Neuronal stem cell (in vitro differentiated cells): ENCODE data around the gene ELOVL1.
A peak's percentile ranks its signal among the peaks of the same experiment; 100 is the strongest.

Source experiments
- DNase-seq: peaks from one replicate; pipeline ENCODE4 v3.0.0-alpha.2; 2013; ENCODE audit warnings: low spot score
- H2AFZ ChIP-seq: one replicate; pipeline ENCODE4 v1.6.1; 2013; ENCODE audit warnings: mild to moderate bottlenecking, low read length, inconsistent platforms
- H2AK5ac ChIP-seq: 2 replicates; pipeline ENCODE4 v1.6.1; 2013; ENCODE audit warnings: low read depth, mild to moderate bottlenecking, inconsistent platforms, low read length, moderate library complexity, mixed read lengths
- H2BK120ac ChIP-seq: 2 replicates; pipeline ENCODE4 v1.6.1; 2013; ENCODE audit warnings: low read depth, mild to moderate bottlenecking, inconsistent platforms, low read length, moderate library complexity, mixed read lengths
- H2BK12ac ChIP-seq: one replicate; pipeline ENCODE4 v1.6.1; 2013; ENCODE audit warnings: low read length, inconsistent platforms
- H2BK15ac ChIP-seq: 2 replicates; pipeline ENCODE4 v1.6.1; 2013; ENCODE audit warnings: mild to moderate bottlenecking, low read length, inconsistent platforms, mixed read lengths
- H2BK5ac ChIP-seq: one replicate; pipeline ENCODE4 v1.6.1; 2013; ENCODE audit warnings: inconsistent platforms, mild to moderate bottlenecking, low read length, moderate library complexity
- H3K14ac ChIP-seq: one replicate; pipeline ENCODE4 v1.6.1; 2013; ENCODE audit warnings: low read length, inconsistent platforms
- H3K18ac ChIP-seq: 2 replicates; pipeline ENCODE4 v1.6.1; 2013; ENCODE audit warnings: low read length, inconsistent platforms
- H3K23ac ChIP-seq: 2 replicates; pipeline ENCODE4 v1.6.1; 2013; ENCODE audit warnings: low read depth, mild to moderate bottlenecking, mixed read lengths, low read length, inconsistent platforms; ENCODE audit not compliant: poor library complexity
- H3K27ac ChIP-seq: replicated peaks from 3 replicates; pipeline ENCODE4 v1.5.1; 2013; ENCODE audit warnings: low read length, inconsistent platforms
- H3K27me3 ChIP-seq, 3 experiments: 2 replicates each; pipeline ENCODE4 v1.6.1; 2013; ENCODE audit warnings: low read length in 3 of 3, mild to moderate bottlenecking in 2 of 3, inconsistent platforms in 1 of 3, low read depth in 1 of 3, mixed read lengths in 1 of 3, moderate library complexity in 1 of 3; ENCODE audit not compliant: control insufficient read depth in 3 of 3, insufficient read depth in 3 of 3
- H3K36me3 ChIP-seq, 2 donors: replicated peaks in 1 of 2; 2 replicates each; pipeline ENCODE4 v1.6.1; 2013; ENCODE audit warnings: low read length in 2 of 2; ENCODE audit not compliant: control insufficient read depth in 2 of 2, insufficient read depth in 2 of 2
- H3K4ac ChIP-seq: 2 replicates; pipeline ENCODE4 v1.6.1; 2013; ENCODE audit warnings: inconsistent platforms, mild to moderate bottlenecking, low read length, moderate library complexity
- H3K4me1 ChIP-seq, 2 donors: 1 replicate in 1 of 2; 2 replicates in 1 of 2; pipeline ENCODE4 v1.6.1; 2013; ENCODE audit warnings: low read length in 2 of 2, low read depth in 1 of 2; ENCODE audit not compliant: control insufficient read depth in 2 of 2, insufficient read depth in 1 of 2
- H3K4me2 ChIP-seq: one replicate; pipeline ENCODE4 v1.6.1; 2013; ENCODE audit warnings: mild to moderate bottlenecking, low read length, inconsistent platforms; ENCODE audit not compliant: insufficient read depth, poor library complexity, severe bottlenecking
- H3K4me3 ChIP-seq, 2 donors: 2 replicates each; pipeline ENCODE4 v1.5.1; 2013; ENCODE audit warnings: low read length in 2 of 2, mild to moderate bottlenecking in 2 of 2, inconsistent platforms in 1 of 2, moderate library complexity in 1 of 2
- H3K79me1 ChIP-seq: one replicate; pipeline ENCODE4 v1.6.1; 2013; ENCODE audit warnings: low read depth, mild to moderate bottlenecking, inconsistent platforms, low read length, moderate library complexity
- H3K9ac ChIP-seq: one replicate; pipeline ENCODE4 v1.6.1; 2013; ENCODE audit warnings: mild to moderate bottlenecking, low read depth, low read length, inconsistent platforms; ENCODE audit not compliant: poor library complexity
- H3K9me3 ChIP-seq, 2 donors: replicated peaks in 1 of 2; 2 replicates each; pipeline versions ENCODE3 to v1.6.1; 2013; ENCODE audit warnings: low read length in 2 of 2, mild to moderate bottlenecking in 2 of 2, inconsistent platforms in 1 of 2, low read depth in 1 of 2, mixed read lengths in 1 of 2, moderate library complexity in 1 of 2; ENCODE audit not compliant: control insufficient read depth in 2 of 2, insufficient read depth in 1 of 2
- H4K8ac ChIP-seq: one replicate; pipeline ENCODE4 v1.6.1; 2013; ENCODE audit warnings: low read depth, mild to moderate bottlenecking, inconsistent platforms, low read length, moderate library complexity
- H4K91ac ChIP-seq: one replicate; pipeline ENCODE4 v1.6.1; 2013; ENCODE audit warnings: low read length, low read depth, mild to moderate bottlenecking, inconsistent platforms; ENCODE audit not compliant: poor library complexity
- WGBS, 2 donors: extraction: QIAGEN DNeasy Blood & Tissue Kit; methylation state at CpG; one replicate each; pipeline ENCODE4 v1.1.7; 2013; ENCODE audit warnings: missing lambda C conversion rate in 2 of 2, mixed read lengths in 1 of 2; ENCODE audit not compliant: insufficient read length in 2 of 2, insufficient replicate concordance in 1 of 2; ENCODE audit errors: extremely low coverage in 2 of 2; 5-methylcytosine and 5-hydroxymethylcytosine counted together

Gene ELOVL1

DNA sequence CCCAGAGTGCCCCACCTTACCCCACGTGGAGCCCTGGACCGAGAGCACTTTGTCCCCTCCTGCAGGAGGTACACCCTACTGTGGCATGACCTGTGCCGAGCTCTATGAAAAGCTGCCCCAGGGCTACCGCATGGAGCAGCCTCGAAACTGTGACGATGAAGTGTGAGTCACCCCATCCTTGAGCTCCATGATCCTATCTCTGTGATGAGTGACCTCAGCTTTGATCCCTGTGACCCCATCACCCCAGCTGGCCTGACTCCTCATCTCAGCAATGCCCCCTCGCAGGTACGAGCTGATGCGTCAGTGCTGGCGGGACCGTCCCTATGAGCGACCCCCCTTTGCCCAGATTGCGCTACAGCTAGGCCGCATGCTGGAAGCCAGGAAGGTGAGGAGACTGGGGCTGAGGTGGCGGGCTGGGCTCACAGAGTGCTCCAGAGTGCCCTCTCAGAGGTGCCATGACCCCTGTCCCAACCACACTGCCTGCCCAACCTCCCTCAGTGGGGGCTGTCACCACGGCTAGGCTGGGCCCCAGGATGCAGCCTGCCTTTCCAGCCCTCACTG is 46.4 kb downstream of the ELOVL1 start:
- Histone ChIP-seq H4K8ac (no peak overlapping the region), H4K91ac (no peak overlapping the region), H2BK120ac (no peak overlapping the region), H2AK5ac (peak overlapping the region; percentile 30), H3K9me3 (peaks cover 0 to 1% of the 10 kb centered on the region in 2 donors), H3K4me1 (peaks cover 0 to 5% of the 10 kb centered on the region in 2 donors), H3K27ac (no peak overlapping the region), H3K36me3 (no peaks in the 10 kb centered on the region), H3K4ac (no peak overlapping the region), H3K9ac (peak overlapping the region; percentile 33), H2BK5ac (no peak overlapping the region), H2BK15ac (peak overlapping the region; percentile 2), H3K23ac (no peak overlapping the region), H3K18ac (no peak overlapping the region), H3K4me2 (no peak overlapping the region), H3K4me3 (no peak overlapping the region), H3K79me1 (no peaks in the 10 kb centered on the region), H2BK12ac (no peak overlapping the region), H2AFZ (no peak overlapping the region), H3K14ac (no peak overlapping the region), H3K27me3 (no peaks in the 10 kb centered on the region)
- DNase-seq = no peak
- WGBS, 2 donors = no CpG with 5 or more reads among the region's 16 CpGs

DNA sequence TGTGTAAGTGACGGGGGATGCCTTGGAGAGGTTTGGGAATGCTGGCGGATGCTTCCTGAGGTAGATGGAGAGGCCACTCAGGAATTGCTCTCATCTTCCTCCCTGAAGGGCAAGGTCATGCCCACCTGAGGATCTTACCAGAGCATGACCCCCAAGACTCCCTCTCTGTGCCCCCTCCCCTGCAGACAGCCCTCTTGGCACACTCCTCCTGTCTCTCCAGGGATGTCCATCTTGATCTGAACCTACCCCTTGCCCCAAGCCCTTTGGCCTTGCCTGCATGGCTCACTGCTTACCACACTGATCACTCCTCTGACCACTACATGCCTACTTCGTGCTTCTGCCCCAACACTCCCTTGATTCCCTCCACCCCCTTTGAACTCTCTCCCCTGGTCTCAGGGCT is 48.0 kb downstream of the ELOVL1 start:
- H3K9me3 ChIP-seq = peaks cover 0 to 1% of the 10 kb centered on the region in 2 donors
- H3K27ac ChIP-seq = no peak overlapping the region
- no peak overlapping the region for H2BK5ac ChIP-seq
- H2BK15ac ChIP-seq = no peak overlapping the region
- no peak overlapping the region for H3K4me2 ChIP-seq
- no peak overlapping the region for H4K91ac ChIP-seq
- no peak for DNase-seq
- no peak overlapping the region for H2BK12ac ChIP-seq
- no peak overlapping the region for H3K4ac ChIP-seq
- H3K4me3 ChIP-seq = no peak overlapping the region
- no peak overlapping the region for H2AFZ ChIP-seq
- no peak overlapping the region for H3K9ac ChIP-seq
- H3K4me1 ChIP-seq = peaks cover 0 to 5% of the 10 kb centered on the region in 2 donors
- H2AK5ac ChIP-seq = no peak overlapping the region
- no peak overlapping the region for H3K14ac ChIP-seq
- no peak overlapping the region for H4K8ac ChIP-seq
- no peaks in the 10 kb centered on the region for H3K36me3 ChIP-seq
- H3K18ac ChIP-seq = no peak overlapping the region
- 100% methylated on average over 1 of the region's 3 CpGs; no CpG with 5 or more reads in 1 of the 2 donors for WGBS, 2 donors
- no peak overlapping the region for H3K23ac ChIP-seq
- H3K27me3 ChIP-seq = no peaks in the 10 kb centered on the region
- no peak overlapping the region for H2BK120ac ChIP-seq
- H3K79me1 ChIP-seq = no peaks in the 10 kb centered on the region

DNA sequence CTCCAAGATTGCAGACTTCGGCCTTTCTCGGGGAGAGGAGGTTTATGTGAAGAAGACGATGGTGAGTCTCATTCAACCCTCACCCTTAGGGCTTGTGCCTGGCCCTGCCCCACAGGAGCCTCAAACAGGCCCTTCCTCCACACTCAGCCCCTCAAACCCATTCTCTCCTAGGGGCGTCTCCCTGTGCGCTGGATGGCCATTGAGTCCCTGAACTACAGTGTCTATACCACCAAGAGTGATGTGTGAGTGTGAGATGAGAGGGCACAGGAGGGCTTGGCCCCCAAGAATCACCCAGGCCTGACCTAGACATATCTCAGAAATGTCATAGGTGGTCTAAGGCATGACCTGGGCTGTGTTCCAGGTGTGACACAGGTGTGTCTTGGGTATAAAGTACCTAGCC is 48.5 kb downstream of the ELOVL1 start:
- Histone ChIP-seq H4K91ac (no peak overlapping the region), H3K36me3 (no peaks in the 10 kb centered on the region), H3K18ac (no peak overlapping the region), H3K23ac (no peak overlapping the region), H3K27ac (no peak overlapping the region), H2BK5ac (no peak overlapping the region), H3K9me3 (peaks cover 0 to 1% of the 10 kb centered on the region in 2 donors), H2BK15ac (no peak overlapping the region), H4K8ac (no peak overlapping the region), H2BK120ac (no peak overlapping the region), H3K27me3 (no peaks in the 10 kb centered on the region), H2AK5ac (no peak overlapping the region), H3K4me1 (peaks cover 0 to 5% of the 10 kb centered on the region in 2 donors), H2BK12ac (no peak overlapping the region), H3K9ac (no peak overlapping the region), H3K4me2 (no peak overlapping the region), H3K79me1 (no peaks in the 10 kb centered on the region), H3K4ac (no peak overlapping the region), H2AFZ (no peak overlapping the region), H3K14ac (no peak overlapping the region), H3K4me3 (no peak overlapping the region)
- no CpG with 5 or more reads among the region's 5 CpGs for WGBS, 2 donors
- no peak for DNase-seq

DNA sequence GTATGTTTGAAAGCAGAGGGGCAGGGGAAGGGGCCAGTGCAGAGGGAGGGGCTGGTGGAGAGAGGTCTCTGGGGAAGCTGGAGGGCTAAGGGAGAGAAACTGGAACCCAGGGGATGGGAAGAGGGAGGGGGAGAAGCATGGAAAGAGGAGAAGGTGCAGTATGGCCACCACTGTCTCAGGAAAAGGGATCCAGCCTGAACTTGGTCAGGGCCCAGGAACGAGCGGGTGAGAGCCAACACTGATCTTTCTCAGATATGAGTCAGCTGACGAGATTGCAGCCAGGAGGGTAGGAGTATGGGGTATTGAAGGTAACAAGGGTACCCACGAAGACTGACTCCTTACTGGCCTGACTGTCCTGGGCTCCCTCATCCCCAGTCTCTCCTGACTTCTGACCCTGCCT is 49.0 kb downstream of the ELOVL1 start:
- Histone ChIP-seq H3K9me3 (peaks cover 0 to under 1% of the 10 kb centered on the region in 2 donors), H2BK5ac (no peak overlapping the region), H3K4ac (no peak overlapping the region), H3K4me1 (peaks cover 0 to 5% of the 10 kb centered on the region in 2 donors), H3K79me1 (no peaks in the 10 kb centered on the region), H3K18ac (no peak overlapping the region), H2BK120ac (no peak overlapping the region), H3K27ac (no peak overlapping the region), H3K23ac (no peak overlapping the region), H3K4me2 (no peak overlapping the region), H2AK5ac (no peak overlapping the region), H3K14ac (no peak overlapping the region), H4K8ac (no peak overlapping the region), H3K36me3 (no peaks in the 10 kb centered on the region), H4K91ac (no peak overlapping the region), H3K9ac (no peak overlapping the region), H2BK12ac (no peak overlapping the region), H2AFZ (no peak overlapping the region), H3K27me3 (no peaks in the 10 kb centered on the region), H2BK15ac (no peak overlapping the region), H3K4me3 (no peak overlapping the region)
- WGBS, 2 donors = no CpG with 5 or more reads among the region's 4 CpGs
- no peak for DNase-seq
